Natural killer cell (primary cell): ENCODE measurements around the gene RAP2B. TPM values are rescaled to one million over a fixed set of nuclear protein-coding genes. Genes with fewer than 3 reads are reported as not detected.

Source experiments
- ATAC-seq, 3 donors: fragments of 150-1000 bp in 2 of 3; fragments of 200-7000 bp in 1 of 3; cut with Tn5 transposase; 1 replicate in 1 of 3; 2 replicates in 2 of 3; pipeline ENCODE4 v1.10.0; 2021; ENCODE audit warnings: mild to moderate bottlenecking in 2 of 3, moderate library complexity in 2 of 3
- DNase-seq, 2 donors: peaks; one replicate each; pipeline versions ENCODE4 v3.0.0 to v3.0.0-alpha.2; 2013 to 2021; ENCODE audit warnings: mixed read lengths in 1 of 2
- H3K27ac ChIP-seq: one replicate; pipeline ENCODE4 v1.5.1; 2013; ENCODE audit warnings: mild to moderate bottlenecking, low read length
- H3K27me3 ChIP-seq: one replicate; pipeline ENCODE4 v1.6.1; 2013; ENCODE audit warnings: low read length; ENCODE audit not compliant: control insufficient read depth, insufficient read depth
- H3K36me3 ChIP-seq: one replicate; pipeline ENCODE4 v1.6.1; 2013; ENCODE audit warnings: low read length; ENCODE audit not compliant: control insufficient read depth, insufficient read depth
- H3K4me1 ChIP-seq: one replicate; pipeline ENCODE4 v1.6.1; 2013; ENCODE audit warnings: low read length; ENCODE audit not compliant: control insufficient read depth, insufficient read depth
- H3K4me3 ChIP-seq: one replicate; pipeline ENCODE4 v1.5.1; 2013; ENCODE audit warnings: low read length
- H3K9me3 ChIP-seq: one replicate; pipeline ENCODE4 v1.6.1; 2013; ENCODE audit warnings: low read length; ENCODE audit not compliant: control insufficient read depth, insufficient read depth
- H3K27ac Mint-ChIP-seq, 2 donors: one replicate each; pipeline ENCODE4 v1.8.0; 2022; ENCODE audit warnings: mild to moderate bottlenecking in 2 of 2, mixed read lengths in 2 of 2, moderate library complexity in 1 of 2
- H3K27me3 Mint-ChIP-seq, 2 donors: one replicate each; pipeline ENCODE4 v1.8.0; 2022; ENCODE audit warnings: low read depth in 2 of 2, mixed read lengths in 2 of 2
- H3K36me3 Mint-ChIP-seq: one replicate; pipeline ENCODE4 v1.8.0; 2022; ENCODE audit warnings: mixed read lengths
- H3K4me1 Mint-ChIP-seq, 2 donors: one replicate each; pipeline ENCODE4 v1.8.0; 2022; ENCODE audit warnings: mixed read lengths in 2 of 2
- H3K4me3 Mint-ChIP-seq: one replicate; pipeline ENCODE4 v1.8.0; 2022; ENCODE audit warnings: mild to moderate bottlenecking, moderate library complexity, mixed read lengths
- H3K9me3 Mint-ChIP-seq, 2 donors: one replicate each; pipeline ENCODE4 v1.8.0; 2022; ENCODE audit warnings: mixed read lengths in 2 of 2
- CTCF ChIP-seq: fragments of 200-600 bp; IDR thresholded peaks from one replicate; pipeline ENCODE4 v1.8.0; 2022; ENCODE audit warnings: antibody characterized with exemption
- WGBS: methylation state at CpG from one replicate; pipeline ENCODE4 v1.1.7; 2013; ENCODE audit warnings: missing lambda C conversion rate; ENCODE audit not compliant: insufficient coverage; 5-methylcytosine and 5-hydroxymethylcytosine counted together
- intact Hi-C: fragments of 100-400 bp; cut with micrococcal nuclease; formaldehyde crosslinking; loops from one replicate; pipeline ENCODE4 v1.14.2; 2022
- total RNA-seq, 4 donors: library from RNA; stranded (reverse); fragments of 120-200 nt in 1 of 4; gene quantifications; one replicate each; pipeline versions ENCODE4 v1.2.3 to v1.2.4, GENCODE V29; 2013 to 2022

The RAP2B gene
- total RNA-seq, 3 donors from 2014 or later (not counting 1 experiment from before 2014, with no cell fraction given): 34.8 to 41.7 (median 38.1) TPM

- Mint-ChIP-seq H3K9me3 (no peaks in the 10 kb centered on the region), H3K36me3 (no peaks in the 10 kb centered on the region), H3K27ac (no peak overlapping the region), H3K4me3 (no peak overlapping the region), H3K4me1 (peaks cover 10 to 18% of the 10 kb centered on the region in 2 donors), H3K27me3 (no peaks in the 10 kb centered on the region)
- Histone ChIP-seq H3K27me3 (no peaks in the 10 kb centered on the region), H3K27ac (no peak overlapping the region), H3K4me3 (no peak overlapping the region), H3K36me3 (no peaks in the 10 kb centered on the region), H3K4me1 (no peaks in the 10 kb centered on the region), H3K9me3 (no peaks in the 10 kb centered on the region)
- intact Hi-C loops: no loop called here
- no peak for DNase-seq
- no peak for ATAC-seq
- no peak for TF ChIP-seq CTCF
- 100% methylated on average over 1 of the region's 1 CpG for WGBS
These were observed 18.9 kb downstream of the RAP2B start for GRCh38 chr3:153180860-153181372.

GRCh38 chr3:153182501-153183293 is 20.7 kb downstream of the RAP2B start:
- H3K4me1 Mint-ChIP-seq: peaks cover 10 to 20% of the 10 kb centered on the region in 2 donors

GRCh38 chr3:153190923-153191322 is 28.9 kb downstream of the RAP2B start:
- ATAC-seq: no peak
- Histone ChIP-seq H3K9me3 (no peaks in the 10 kb centered on the region), H3K4me1 (no peaks in the 10 kb centered on the region), H3K4me3 (no peak overlapping the region), H3K36me3 (no peaks in the 10 kb centered on the region), H3K27ac (no peak overlapping the region), H3K27me3 (no peaks in the 10 kb centered on the region)
- no peak for TF ChIP-seq CTCF
- no peaks in the 10 kb centered on the region for H3K9me3 Mint-ChIP-seq
- H3K27ac Mint-ChIP-seq: no peak overlapping the region
- H3K4me3 Mint-ChIP-seq: no peak overlapping the region
- H3K27me3 Mint-ChIP-seq: no peaks in the 10 kb centered on the region
- no peaks in the 10 kb centered on the region for H3K36me3 Mint-ChIP-seq
- no peak for DNase-seq
- H3K4me1 Mint-ChIP-seq: peaks cover 0 to 1% of the 10 kb centered on the region in 2 donors
- intact Hi-C loops: no loop called here
- WGBS: 100% methylated on average over 1 of the region's 2 CpGs

More at GRCh38 chr3:153182501-153183293, 20.7 kb downstream of the RAP2B start:
- H3K27ac Mint-ChIP-seq: peak overlapping the region; percentile 73 to 77
- no peaks in the 10 kb centered on the region for H3K36me3 ChIP-seq
- H3K27me3 ChIP-seq: no peaks in the 10 kb centered on the region
- intact Hi-C loops: no loop called here
- no peak overlapping the region for H3K4me3 ChIP-seq
- H3K9me3 ChIP-seq: no peaks in the 10 kb centered on the region
- no peaks in the 10 kb centered on the region for H3K9me3 Mint-ChIP-seq
- 93% methylated on average over 4 of the region's 6 CpGs for WGBS
- no peaks in the 10 kb centered on the region for H3K36me3 Mint-ChIP-seq
- no peak overlapping the region for H3K27ac ChIP-seq
- DNase-seq (no peak), ATAC-seq (no peak)
- no peak for TF ChIP-seq CTCF
- H3K27me3 Mint-ChIP-seq: no peaks in the 10 kb centered on the region
- H3K4me1 ChIP-seq: no peaks in the 10 kb centered on the region
- H3K4me3 Mint-ChIP-seq: no peak overlapping the region
